IPS-NIHi7 (cell line): ENCODE measurements around the gene SLC37A1.
"Not testable (repeated sequence)": the region's sequence is repeated elsewhere in the genome, so short reads cannot be mapped to it uniquely, and the experiment has no call there.

Source experiments
- DNase-seq: peaks from one replicate; pipeline ENCODE4 v3.0.0; 2012; ENCODE audit warnings: mixed read lengths; ENCODE audit errors: extremely low spot score

SLC37A1 gene

DNA sequence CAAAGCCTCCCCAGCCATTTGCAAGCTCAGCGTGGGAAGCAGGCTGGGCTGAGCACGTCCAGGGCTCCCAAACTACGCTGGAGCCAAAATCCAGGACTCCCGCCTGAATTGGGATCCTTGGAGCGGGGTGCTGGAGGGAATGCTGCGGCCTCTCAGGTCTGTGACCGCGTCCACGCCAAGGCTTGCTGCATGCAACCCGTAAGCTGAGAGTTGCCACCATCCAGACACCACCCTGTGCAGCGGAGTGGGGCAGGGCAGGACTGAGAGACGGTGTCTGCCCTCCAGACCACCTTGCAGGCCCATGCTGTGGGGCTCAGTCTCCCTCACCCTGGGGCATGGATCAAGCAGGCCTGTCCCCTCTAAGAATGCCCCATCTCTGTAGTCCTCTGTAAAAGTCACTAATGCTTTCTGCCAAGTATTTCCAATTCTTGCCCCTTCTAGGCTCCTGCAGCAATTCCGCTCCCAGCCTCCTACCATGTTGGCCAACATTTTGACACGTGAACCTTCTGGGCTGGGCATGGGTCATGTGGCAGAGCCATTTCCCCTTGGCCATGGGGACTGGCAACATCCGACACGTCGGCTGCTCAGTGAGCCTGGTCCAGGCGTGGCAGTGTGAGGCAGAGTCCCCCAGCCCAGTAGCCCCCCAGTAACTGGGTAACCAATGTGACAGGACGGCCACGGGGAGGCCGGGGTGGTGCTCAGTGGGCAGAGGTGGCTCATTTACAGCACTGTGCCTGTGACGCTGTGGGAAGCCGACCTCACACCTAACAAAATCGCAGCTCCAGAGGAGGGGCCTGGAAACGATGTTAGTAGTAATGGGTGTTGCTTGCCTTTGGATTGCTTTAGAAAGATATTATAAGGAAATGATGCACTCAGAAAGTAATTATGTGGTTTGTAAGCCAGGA, 81.9 kb downstream of the SLC37A1 start:
- no peak for DNase-seq

DNA sequence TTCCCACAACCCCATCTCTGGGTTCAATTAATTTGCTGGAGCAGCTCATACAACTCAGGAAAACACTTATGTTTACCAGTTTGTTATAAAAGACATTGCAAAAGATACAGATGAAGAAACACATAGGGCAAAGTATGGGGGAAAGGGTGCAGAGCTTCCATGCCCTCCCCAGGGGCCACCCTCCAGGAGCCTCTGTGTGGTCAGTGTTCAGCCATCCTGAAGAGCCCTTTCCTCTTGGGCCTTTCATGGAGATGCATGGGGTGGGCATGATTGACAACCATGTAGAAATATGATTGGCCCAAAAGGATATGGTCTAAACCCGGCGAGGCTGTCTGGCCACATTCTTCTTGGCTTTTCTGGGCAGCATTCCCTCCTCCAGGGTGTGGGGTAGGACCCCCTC, 83.0 kb downstream of the SLC37A1 start:
- no peak for DNase-seq

DNA sequence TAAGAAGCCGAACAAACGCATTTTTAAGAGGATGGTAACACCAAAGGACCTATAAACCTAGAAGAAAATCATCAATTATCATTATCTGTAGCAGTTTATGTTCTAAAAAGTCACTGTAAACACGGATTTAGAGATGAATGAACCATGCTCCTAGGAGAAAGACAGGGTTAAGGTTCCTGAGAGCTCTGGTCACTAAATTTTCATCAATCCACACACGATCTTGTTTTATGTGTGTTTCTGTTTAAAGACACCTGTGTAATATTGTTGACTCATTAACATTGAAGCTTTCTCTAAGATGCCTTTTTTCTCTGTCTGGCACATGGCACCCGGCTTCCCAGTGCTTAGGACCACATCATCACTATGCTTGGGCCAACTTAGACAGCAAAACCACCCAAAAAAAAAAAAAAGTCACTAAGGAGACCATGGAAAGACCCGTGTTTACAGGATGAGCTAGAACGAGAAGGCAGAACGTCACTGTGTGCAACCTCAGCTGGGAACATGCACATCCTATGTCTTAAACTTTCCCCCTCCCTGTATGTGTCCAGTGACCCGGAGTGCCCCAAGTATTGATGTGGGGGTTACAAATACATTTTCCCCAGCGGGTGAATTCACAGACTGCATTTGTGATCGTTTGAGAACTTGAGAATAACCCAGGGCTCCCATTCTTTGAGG, 84.0 kb downstream of the SLC37A1 start:
- no peak for DNase-seq

DNA sequence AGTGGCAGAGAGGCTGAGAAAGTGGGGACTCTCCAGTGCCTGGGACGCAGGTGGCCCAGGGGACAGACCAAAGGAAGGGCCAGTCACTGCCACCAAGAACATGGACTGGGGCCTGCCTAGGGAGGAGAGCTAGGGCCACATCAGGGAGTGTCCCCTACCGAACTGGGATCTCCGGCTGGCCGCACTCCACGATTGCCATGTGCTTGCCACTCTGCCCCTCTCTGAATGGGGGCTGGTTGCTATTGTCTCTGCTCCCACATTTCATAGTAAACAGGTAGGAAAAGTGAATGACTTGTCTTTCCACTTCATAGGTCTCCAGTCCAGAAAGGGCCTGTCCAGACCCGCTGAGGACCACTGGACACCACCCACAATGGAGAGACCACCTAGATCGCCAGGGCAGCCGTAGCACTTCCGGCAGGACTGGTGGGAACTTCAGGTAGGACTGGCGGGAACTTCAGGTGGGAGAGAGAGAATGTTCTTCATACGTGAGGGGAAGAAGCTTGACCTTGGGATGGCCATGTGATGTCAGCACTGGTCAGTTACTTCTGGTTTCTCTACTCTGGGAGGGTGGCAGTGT, 84.6 kb downstream of the SLC37A1 start:
- DNase-seq: no peak

DNA sequence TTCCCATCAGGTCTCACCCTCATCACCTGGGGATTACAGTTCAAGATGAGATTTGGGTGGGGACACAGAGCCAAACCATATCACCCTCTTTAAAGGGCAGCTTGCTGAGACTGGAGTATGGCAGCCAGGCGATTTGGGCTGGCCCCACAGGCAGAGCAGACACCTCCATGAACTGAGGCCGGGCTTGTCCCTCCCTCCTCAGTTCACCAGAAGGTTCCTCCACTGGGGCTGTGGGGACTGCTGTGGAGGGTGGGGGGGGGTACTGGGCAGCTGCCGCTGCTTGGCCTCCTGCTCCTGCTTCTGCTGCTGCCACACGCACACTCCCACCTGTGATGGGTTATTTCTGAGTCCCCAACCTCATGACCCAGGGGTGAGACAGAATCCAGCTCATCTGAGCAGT, 85.8 kb downstream of the SLC37A1 start:
- DNase-seq: no peak

DNA sequence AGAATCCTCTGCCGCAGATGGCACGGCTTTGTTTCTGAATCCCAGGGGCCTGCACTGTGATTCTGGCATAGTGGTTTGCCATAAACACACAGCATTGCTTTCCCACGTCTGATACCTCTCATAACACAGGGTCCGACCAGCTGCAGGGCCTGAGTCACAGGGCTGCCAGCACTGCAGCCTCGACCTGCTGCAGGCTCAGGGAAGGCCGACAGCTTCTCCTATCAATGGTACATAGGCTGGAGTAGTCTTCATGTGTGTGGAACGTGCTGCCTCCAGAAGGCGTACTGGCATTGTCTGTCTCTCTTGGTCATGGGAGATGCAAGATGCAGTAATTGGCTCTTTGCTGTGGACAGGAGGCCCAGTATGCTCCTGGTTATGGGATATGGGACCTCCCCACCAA, 86.3 kb downstream of the SLC37A1 start:
- no peak for DNase-seq

DNA sequence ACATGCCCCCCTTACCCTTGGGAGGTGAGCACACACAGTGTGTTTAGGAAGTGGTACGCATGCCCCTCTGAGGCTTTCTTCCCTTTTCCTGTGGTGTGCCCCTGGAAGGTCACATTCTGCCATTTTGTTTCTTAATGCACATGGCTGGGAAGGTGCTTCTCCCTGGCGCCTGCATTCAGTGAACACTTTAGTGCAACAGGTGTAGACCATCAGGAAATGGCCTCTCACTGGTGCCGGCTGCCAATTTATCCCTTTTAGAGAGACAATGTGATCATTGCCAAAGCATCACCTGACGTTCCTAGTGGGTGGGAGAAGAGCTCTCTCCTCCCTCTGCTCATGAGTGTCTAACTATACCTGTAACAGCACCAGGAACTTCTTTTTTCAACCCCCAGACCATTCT, 88.0 kb downstream of the SLC37A1 start:
- DNase-seq: no peak

DNA sequence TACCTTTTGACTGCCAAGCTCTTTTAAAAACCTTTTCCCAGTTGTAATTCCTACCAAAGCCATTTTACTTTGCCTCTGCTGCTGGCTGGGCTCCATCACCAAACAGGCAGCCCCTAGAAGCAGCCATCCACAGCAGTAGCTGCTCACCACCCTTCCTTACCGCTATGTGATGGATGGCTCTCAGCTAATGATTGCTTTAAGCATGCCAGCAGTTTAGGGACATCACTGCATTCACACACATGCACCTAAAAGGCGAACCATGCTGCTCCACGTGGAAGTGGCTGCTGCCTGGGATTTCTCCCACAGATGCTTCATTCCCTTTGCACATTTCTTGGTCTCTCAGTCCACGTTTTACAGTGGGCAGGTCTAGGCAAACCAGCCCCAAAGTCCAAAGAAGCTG, 93.5 kb downstream of the SLC37A1 start:
- no peak for DNase-seq

DNA sequence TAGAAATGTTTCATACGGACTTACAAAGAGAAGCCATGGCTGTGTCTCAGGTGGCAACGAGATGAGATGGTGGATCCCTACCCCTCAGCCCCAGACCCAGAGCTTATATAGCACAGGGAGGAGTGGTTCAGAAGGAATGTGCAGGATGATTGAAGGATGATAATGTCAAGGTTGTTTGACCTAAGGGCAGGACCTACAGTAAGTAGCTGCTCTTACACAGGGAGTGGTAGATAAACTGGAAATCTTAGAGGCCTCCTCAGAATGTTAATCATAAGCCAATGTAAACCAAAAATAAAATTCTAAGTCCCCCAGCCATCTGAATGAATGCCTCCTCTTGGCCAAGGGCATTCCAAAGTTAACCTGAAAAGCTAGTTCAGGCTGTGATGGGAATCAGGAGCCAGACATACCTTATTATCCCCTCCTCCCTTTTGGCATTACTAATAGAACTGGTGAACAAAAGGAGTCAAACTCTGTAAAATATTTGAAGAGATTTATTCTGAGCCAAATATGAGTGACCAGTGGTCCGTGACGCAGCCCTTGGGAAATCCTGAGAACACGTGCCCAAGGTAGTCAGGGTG, 94.0 kb downstream of the SLC37A1 start:
- DNase-seq: no peak

DNA sequence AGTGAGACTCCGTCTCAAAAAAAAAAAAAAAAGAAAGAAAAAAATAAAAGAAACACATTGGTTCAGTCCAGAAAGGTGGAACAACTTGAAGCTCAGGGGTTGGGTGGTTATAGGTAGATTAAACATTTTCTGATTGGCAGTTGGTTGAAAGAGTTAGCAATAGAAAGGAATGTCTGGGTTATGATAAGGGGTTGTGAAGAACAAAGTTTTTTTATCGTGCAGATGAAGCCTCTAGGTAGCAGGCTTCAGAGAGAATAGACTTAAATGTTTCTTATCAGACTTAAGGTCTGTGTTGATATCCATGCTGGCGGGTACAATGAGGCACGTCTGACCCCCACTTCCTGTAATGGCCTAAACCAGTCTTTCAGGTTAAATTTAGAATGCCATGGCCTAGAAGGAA, 94.8 kb downstream of the SLC37A1 start:
- no peak for DNase-seq

DNA sequence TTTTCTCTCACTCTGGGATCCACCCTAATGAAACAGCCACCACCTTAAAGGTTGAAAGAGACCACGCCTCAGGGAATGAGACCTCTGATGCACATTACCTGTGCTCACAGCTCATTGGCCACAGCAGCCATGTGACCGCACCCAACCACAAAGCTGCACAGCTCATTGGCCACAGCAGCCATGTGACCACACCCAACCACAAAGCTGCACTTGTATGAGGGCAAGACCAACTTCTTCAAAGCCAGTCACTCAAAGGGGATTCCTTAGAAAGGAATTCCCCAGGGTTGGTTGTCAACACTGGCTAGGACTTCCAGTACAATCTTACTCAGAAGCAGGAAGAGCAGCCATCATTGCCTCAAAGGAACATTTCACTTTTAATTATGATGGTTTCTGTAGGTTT, 96.2 kb downstream of the SLC37A1 start:
- no peak for DNase-seq

DNA sequence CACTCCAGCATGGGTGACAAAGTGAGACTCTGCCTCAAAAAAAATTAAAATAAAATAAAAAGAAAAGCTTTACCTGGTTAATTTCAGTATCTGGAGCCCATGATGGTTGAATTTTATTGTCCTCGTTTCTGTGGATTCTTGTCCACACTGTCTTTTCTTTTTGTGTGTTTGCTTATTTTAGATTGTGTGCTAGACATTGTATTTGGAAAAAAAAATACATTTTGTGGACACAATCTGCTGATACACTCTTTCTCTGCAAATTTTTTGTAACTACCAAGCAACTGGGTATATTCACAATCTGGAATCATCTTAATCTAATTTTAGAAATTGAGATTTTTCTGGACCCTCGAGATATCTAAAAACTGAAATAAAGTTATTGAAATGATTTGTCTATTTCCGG, 98.2 kb downstream of the SLC37A1 start:
- no peak for DNase-seq

DNA sequence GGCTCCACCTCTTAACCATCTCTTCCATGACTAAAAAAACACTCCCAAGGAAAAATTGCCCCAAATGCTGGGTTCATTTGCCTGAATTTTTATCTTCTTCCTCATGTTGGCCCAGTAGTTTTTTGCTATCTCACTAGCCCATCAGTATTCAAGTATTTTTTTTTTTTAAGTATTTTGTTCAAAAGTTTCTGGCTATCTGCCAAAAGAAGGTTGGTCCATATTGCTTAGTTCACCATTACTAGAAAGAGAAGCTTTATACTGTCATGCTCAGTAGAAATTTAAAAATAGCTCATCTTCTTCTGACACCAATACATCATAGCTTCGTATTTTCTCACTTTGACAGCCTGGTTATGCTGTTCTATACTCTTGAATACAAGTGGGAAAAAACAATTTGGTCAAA, 98.7 kb downstream of the SLC37A1 start:
- no peak for DNase-seq

DNA sequence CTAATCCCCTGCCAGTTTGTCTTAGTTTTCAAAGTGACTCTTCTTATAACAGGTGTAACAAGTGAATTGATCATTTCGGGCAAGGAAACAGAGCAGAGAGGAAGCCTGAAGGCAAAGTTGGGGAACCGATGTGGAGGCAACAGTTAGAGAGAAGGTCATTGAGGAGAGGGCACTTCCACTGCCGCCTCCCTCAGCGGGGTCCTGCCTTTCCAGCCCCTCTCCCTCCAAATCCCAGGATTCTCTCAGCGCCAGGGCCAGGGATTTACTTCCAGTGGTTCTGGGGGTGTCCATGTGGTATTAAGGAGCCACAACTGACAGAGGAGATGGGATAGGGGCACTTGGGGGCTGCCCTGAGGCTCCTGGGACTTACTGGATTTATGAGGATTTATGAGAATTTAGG, 100.1 kb downstream of the SLC37A1 start:
- no peak for DNase-seq

DNA sequence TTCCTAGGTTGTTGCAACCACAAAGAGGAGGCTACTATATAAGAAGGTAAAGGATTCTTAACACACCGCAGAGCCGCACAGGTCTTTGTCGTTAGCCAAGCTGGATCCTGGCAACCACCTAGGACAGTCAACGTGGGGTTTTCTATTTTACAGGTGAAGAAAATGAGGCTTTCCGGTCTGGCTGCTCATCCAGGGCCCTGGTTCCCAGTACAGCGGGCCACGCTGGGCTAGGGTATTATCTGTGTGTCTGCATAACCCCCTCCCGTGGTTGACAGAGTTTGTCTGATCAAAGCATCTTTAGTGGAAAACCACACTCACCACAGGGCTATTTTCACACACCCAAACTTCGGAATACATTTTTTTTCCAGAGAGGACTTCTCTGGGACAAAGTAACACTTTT, 100.7 kb downstream of the SLC37A1 start:
- DNase-seq: no peak

DNA sequence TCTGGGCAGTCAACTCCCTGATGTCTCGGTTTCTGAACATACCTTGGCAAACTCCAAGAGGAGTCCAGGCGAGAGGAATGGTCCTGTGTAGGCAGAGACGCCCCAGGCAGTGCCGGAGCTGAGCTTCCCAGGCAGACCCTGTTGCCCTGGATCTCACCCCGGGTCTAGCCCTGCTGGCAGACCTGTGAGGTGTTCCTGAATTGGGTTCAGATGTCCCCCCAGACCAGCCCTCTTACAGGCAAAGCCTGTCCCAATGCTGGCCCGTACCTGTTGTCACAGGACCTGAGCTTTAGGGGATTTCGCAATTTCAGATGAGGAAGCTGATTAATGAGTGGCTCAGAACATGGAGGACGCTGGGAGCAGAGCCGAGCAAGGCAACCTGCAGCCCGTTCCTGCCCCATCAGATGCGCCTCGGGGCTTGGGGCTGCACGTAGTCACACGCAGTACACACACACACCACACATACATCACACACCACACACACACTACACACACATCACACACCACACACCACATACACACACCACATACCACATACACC, 101.2 kb downstream of the SLC37A1 start:
- peak; percentile 58 for DNase-seq

DNA sequence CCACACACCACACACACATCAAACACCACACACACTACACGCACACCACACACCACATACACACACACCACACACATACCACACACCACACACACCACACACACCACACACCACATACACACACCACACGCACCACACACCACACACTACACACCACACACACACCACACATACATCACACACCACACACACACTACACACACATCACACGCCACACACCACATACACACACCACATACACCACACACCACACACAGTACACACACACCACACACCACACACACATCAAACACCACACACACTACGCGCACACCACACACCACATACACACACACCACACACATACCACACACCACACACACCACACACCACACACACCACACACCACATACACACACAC, 101.7 kb downstream of the SLC37A1 start:
- not testable (repeated sequence) for DNase-seq

DNA sequence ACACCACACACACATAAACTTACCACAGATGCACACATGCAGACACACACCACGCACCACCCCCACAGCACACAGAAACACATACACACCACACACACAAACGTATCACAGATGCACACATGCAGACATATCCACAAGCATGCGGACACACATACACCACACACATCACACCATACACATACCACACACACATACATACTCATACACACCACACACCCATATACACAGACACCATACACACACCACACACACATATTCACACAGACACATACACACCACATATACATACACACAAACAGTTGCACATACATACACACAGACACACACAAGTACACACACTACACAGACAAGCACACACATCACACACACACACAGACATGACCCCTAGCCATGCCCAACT, 102.3 kb downstream of the SLC37A1 start:
- DNase-seq: no peak

DNA sequence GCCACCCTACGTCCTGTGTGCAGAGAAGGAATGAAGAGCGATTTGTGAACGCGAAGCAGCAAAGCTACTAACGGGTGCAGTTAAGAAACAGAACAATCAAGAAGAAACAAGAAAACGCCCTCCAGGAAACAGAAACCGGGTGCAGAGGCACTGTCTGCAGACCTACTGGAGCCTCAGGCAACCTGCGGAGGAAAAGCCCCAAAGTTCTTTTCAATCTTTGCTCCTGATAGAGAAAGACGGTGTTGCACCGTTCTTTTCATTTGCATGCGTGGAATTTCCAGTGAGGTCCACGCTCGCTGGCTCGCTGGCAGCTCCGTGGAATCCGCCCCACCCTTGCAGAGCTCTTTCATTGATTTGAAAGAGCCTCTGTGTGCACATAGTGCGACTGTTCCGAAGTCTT, 102.8 kb downstream of the SLC37A1 start:
- DNase-seq: no peak

DNA sequence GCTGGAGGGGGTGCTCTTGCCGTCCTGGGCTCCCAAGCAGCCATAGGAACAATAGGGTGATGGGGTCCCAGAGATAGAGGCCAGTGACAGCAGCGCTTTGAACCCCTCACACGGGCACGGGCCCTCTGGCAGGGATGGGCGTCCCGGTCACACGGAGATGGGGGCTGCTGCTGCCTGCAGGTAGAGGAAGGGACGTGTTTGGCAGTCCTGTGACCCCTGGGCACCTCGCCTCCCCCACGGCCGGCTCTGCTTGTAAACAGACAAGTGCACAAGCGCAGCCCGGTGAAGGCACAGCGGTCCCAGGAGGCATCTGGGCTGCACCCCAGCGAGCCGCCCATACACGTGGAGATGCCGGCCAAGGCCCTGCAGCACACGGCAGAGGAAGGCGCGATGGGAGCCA, 103.3 kb downstream of the SLC37A1 start:
- no peak for DNase-seq

DNA sequence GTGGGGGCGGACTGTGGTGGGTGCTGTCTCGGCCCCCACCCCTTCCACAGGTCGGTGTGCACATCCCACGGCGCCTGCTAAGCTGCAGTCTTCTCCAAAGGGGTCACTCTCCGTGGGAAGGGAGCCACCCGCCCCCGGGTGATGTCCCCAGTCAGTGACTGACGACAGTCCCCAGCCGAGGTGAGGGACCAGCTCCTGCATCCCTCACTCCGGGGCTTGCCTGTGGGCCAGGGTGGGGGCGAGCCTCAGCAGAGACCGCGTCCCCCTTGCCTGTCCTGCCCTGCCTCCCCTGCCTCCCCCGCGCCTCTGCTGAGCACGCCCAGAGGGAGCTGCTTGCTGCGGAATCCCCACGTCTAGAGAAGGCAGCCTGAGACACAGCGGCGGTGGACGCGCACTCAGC, 103.8 kb downstream of the SLC37A1 start:
- DNase-seq: no peak

DNA sequence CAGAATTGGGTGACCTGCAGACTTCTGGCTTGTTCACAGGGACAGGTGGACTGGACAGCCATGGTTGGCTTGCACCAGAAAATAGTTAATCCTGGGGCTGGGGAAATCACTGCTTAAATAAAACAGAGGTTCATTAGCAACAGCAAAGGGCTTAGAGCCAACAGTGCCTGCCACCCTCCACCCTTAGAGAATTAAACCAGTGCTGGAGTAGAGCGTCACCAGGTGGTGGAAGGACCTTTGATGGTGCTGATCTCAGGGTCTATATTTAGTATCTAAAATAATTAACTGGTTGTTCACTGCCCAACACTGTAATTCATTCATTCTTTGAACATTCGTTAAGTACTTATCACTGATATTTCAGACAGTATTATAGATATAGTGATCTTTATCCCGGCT, 105.1 kb downstream of the SLC37A1 start:
- no peak for DNase-seq
